HG03103 (cell line): Measurements from ENCODE around the gene CCDC88C.
"Not testable (repeated sequence)": the region's sequence is repeated elsewhere in the genome, so short reads cannot be mapped to it uniquely, and the experiment has no call there.

ENCODE experiments used
- ATAC-seq: cut with Tn5 transposase; IDR thresholded peaks from one replicate; pipeline ENCODE4 v1.9.1; 2021; ENCODE audit warnings: low read depth; ENCODE audit not compliant: unreplicated experiment

Gene CCDC88C

GRCh38 chr14:91280129-91280528, 137.5 kb downstream of the CCDC88C start:
- no peak for ATAC-seq

GRCh38 chr14:91279354-91279753, 138.3 kb downstream of the CCDC88C start:
- ATAC-seq: no peak

- no peak for ATAC-seq
Observed at GRCh38 chr14:91278383-91278715, 139.3 kb downstream of the CCDC88C start.

- no peak for ATAC-seq
Observed at GRCh38 chr14:91277546-91278382, 139.9 kb downstream of the CCDC88C start.

- no peak for ATAC-seq
Observed at GRCh38 chr14:91274796-91275195, 142.8 kb downstream of the CCDC88C start.

- no peak for ATAC-seq
Observed at GRCh38 chr14:91273885-91274273, 143.7 kb downstream of the CCDC88C start.

GRCh38 chr14:91273273-91273884, 144.2 kb downstream of the CCDC88C start:
- ATAC-seq: no peak

- no peak for ATAC-seq
Observed at GRCh38 chr14:91272341-91273272, 145.0 kb downstream of the CCDC88C start.

- no peak for ATAC-seq
Observed at GRCh38 chr14:91271639-91272038, 146.0 kb downstream of the CCDC88C start.

- ATAC-seq: no peak
Observed at GRCh38 chr14:91270619-91271018, 147.0 kb downstream of the CCDC88C start.

- ATAC-seq: no peak
Observed at GRCh38 chr14:91270188-91270587, 147.4 kb downstream of the CCDC88C start.

GRCh38 chr14:91269076-91269991, 148.3 kb downstream of the CCDC88C start:
- ATAC-seq: no peak

GRCh38 chr14:91267965-91268437, 149.6 kb downstream of the CCDC88C start:
- ATAC-seq: no peak

GRCh38 chr14:91266276-91266675, 151.3 kb downstream of the CCDC88C start:
- ATAC-seq: not testable (repeated sequence)

- ATAC-seq: no peak
Observed at GRCh38 chr14:91265404-91265803, 152.2 kb downstream of the CCDC88C start.

GRCh38 chr14:91264151-91265150, 153.2 kb downstream of the CCDC88C start:
- no peak for ATAC-seq

- no peak for ATAC-seq
Observed at GRCh38 chr14:91263329-91263728, 154.3 kb downstream of the CCDC88C start.

- no peak for ATAC-seq
Observed at GRCh38 chr14:91261986-91262549, 155.6 kb downstream of the CCDC88C start.
